Neural progenitor cell (in vitro differentiated cells): ENCODE results near the gene ARL5B.

Source experiments
- EZH2 ChIP-seq: fragments of 200-600 bp; sonication (generic); IDR thresholded peaks from 2 replicates; pipeline ENCODE4 v1.6.1; 2017; ENCODE audit warnings: antibody characterized with exemption, mild to moderate bottlenecking, moderate library complexity
- TF ChIP-seq, protein P1 (sequence below): fragments of 200-600 bp; sonication (generic); IDR thresholded peaks from 2 replicates; pipeline ENCODE4 v1.5.1; 2017; ENCODE audit warnings: antibody characterized with exemption, mild to moderate bottlenecking

DNA sequence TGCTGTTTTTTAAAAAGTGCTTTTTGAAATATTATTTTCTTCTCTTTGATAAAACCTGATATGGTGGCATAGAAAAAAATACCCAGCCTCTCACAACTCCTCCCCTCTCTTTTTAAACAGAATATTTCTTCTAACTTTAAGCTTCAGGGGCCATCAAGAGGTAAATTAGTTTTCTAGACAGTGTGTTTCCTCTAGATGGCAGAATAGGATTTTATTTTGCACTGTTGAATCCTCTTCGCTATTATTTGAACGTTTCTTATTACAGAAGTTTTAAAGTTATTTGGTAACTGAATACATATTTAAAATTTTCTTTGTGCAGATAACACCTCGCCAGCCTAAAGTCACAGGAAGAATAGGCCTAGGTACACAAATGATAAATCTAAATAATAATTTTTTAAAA is 30.3 kb downstream of the ARL5B start:
- no peak for TF ChIP-seq EZH2
- TF ChIP-seq, protein P1, sequence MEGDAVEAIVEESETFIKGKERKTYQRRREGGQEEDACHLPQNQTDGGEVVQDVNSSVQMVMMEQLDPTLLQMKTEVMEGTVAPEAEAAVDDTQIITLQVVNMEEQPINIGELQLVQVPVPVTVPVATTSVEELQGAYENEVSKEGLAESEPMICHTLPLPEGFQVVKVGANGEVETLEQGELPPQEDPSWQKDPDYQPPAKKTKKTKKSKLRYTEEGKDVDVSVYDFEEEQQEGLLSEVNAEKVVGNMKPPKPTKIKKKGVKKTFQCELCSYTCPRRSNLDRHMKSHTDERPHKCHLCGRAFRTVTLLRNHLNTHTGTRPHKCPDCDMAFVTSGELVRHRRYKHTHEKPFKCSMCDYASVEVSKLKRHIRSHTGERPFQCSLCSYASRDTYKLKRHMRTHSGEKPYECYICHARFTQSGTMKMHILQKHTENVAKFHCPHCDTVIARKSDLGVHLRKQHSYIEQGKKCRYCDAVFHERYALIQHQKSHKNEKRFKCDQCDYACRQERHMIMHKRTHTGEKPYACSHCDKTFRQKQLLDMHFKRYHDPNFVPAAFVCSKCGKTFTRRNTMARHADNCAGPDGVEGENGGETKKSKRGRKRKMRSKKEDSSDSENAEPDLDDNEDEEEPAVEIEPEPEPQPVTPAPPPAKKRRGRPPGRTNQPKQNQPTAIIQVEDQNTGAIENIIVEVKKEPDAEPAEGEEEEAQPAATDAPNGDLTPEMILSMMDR = peak; percentile 67
